ENCODE results near the gene IDH3A.

- TF ChIP-seq CTCF (IDR thresholded peaks at IDR 0.05) (no peak), POLR2A (IDR thresholded peaks at IDR 0.05) (no peak)
Measured at GRCh38 chr15:78178064-78178463, 28.9 kb downstream of the IDH3A start.

Data from thyroid gland (tissue), 4 donors.